ENCODE data around the gene ADAMTS17. TPM values are rescaled to one million over a fixed set of nuclear protein-coding genes. Genes with fewer than 3 reads are reported as not detected.

ADAMTS17 gene
- total RNA-seq, 4 donors from 2014 or later = 4.5 to 11.4 (median 6.6) TPM

DNA sequence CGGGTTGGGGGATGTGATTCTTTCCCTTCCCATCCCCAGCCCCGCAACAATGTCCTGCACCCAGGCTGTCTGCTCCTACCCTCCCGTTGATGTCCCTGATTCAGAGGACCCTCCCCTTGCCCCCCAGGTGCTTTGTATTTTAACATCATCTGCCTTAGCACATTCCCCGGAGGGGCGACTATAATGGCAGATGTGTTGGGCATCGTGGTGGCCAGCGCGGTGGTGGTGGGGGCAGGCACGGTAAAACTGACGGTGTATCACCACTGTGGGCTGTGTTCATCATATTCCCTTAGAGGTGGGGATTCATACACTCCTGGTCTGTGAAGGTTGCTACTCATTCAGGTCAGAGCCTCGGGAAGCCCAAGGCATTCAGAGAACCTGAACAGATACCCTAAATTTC lies 173.0 kb downstream of the ADAMTS17 start:
- Histone ChIP-seq H3K36me3 (no peaks in the 10 kb centered on the region), H3K27me3 (no peaks in the 10 kb centered on the region), H3K4me1 (no peaks in the 10 kb centered on the region), H3K4me3 (no peak overlapping the region), H3K9me3 (peaks cover 0 to 26% (median 20%) of the 10 kb centered on the region in 3 donors), H3K27ac (peak overlapping the region in 3 of 4 donors; percentile 50 to 77 (median 75))
- DNase-seq = no peak
- intact Hi-C loops (cut with DNase I) = no loop called here
- WGBS, 2 donors = 85 to 94% methylated on average over 3 to 4 of the region's 11 CpGs
- TF ChIP-seq CTCF (IDR thresholded peaks at IDR 0.05) = no peak
- no peak for TF ChIP-seq POLR2A (IDR thresholded peaks at IDR 0.05)

GRCh38 chr15:100167884-100168375 lies 173.8 kb downstream of the ADAMTS17 start:
- H3K36me3 ChIP-seq = no peaks in the 10 kb centered on the region
- intact Hi-C loops (cut with DNase I) = no loop called here
- H3K27ac ChIP-seq = peak overlapping the region; percentile 18 to 77 (median 58)
- peaks cover 0 to 17% (median 12%) of the 10 kb centered on the region in 3 donors for H3K9me3 ChIP-seq
- no peaks in the 10 kb centered on the region for H3K27me3 ChIP-seq
- no peak for TF ChIP-seq CTCF (IDR thresholded peaks at IDR 0.05)
- TF ChIP-seq POLR2A (IDR thresholded peaks at IDR 0.05) = no peak
- no peak for DNase-seq
- no peak overlapping the region for H3K4me3 ChIP-seq
- H3K4me1 ChIP-seq = no peaks in the 10 kb centered on the region
- WGBS, 2 donors = 91 to 93% methylated on average over 12 to 15 of the region's 15 CpGs

DNA sequence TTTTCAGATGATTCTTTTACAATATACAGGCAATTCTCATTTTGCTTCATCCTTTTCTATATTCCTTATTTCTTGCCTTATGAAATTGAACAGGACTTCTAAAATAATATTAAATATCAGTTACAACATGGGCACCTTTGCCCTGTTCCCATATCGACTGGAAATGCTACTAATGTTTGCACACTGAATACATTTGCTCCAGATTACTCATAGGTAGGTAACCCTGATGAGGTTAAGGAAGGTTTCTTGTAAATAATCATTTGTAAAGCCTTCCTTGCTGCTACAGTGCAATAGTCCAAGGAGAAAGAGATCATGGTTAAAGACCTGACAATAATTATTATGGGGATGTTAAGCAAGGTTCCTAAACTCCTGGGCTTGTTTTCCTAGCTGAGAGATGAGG lies 175.5 kb downstream of the ADAMTS17 start:
- no peaks in the 10 kb centered on the region for H3K4me1 ChIP-seq
- intact Hi-C loops (cut with DNase I) = no loop called here
- H3K4me3 ChIP-seq = no peak overlapping the region
- no peak for DNase-seq
- H3K27me3 ChIP-seq = no peaks in the 10 kb centered on the region
- H3K27ac ChIP-seq = no peak overlapping the region
- H3K9me3 ChIP-seq = peaks cover 0 to under 1% (median 0%) of the 10 kb centered on the region in 3 donors
- 75 to 90% methylated on average over 1 of the region's 1 CpG for WGBS, 2 donors
- TF ChIP-seq POLR2A (IDR thresholded peaks at IDR 0.05) = no peak
- no peak for TF ChIP-seq CTCF (IDR thresholded peaks at IDR 0.05)
- H3K36me3 ChIP-seq = no peaks in the 10 kb centered on the region

DNA sequence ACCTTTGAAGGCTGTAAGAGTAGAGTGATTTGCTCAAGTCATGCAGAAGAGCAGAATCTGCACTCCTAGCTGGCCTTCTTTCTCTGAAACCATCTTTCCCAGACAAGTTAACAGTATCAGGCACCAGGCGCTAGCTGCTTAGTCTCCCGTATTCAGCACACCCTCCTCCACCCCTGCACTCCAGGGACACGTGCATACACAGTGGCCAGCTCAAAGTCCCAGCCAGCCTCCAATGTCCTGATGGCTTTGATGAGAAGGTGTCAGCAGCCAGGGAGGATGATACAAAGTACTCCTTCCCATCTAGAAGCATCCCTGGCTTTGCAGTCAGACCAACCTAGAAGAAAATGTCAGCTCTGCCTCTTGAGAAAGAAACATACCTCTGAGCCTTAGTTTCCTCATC lies 177.8 kb downstream of the ADAMTS17 start:
- no peaks in the 10 kb centered on the region for H3K9me3 ChIP-seq
- H3K4me1 ChIP-seq = no peaks in the 10 kb centered on the region
- H3K4me3 ChIP-seq = no peak overlapping the region
- DNase-seq = no peak
- no peaks in the 10 kb centered on the region for H3K27me3 ChIP-seq
- intact Hi-C loops (cut with DNase I) = no loop called here
- 87 to 94% methylated on average over 3 of the region's 3 CpGs for WGBS, 2 donors
- no peaks in the 10 kb centered on the region for H3K36me3 ChIP-seq
- no peak overlapping the region for H3K27ac ChIP-seq
- no peak for TF ChIP-seq POLR2A (IDR thresholded peaks at IDR 0.05)
- no peak for TF ChIP-seq CTCF (IDR thresholded peaks at IDR 0.05)

- no peak for DNase-seq
- H3K27ac ChIP-seq = no peak overlapping the region
- intact Hi-C loops (cut with DNase I) = no loop called here
- no peaks in the 10 kb centered on the region for H3K36me3 ChIP-seq
- H3K4me3 ChIP-seq = no peak overlapping the region
- H3K27me3 ChIP-seq = no peaks in the 10 kb centered on the region
- no peaks in the 10 kb centered on the region for H3K4me1 ChIP-seq
- WGBS, 2 donors = 75 to 77% methylated on average over 10 of the region's 11 CpGs
- TF ChIP-seq POLR2A (IDR thresholded peaks at IDR 0.05) (no peak), CTCF (IDR thresholded peaks at IDR 0.05) (no peak)
- no peaks in the 10 kb centered on the region for H3K9me3 ChIP-seq
Measured at GRCh38 chr15:100160953-100161352, 180.8 kb downstream of the ADAMTS17 start.
